NT2/D1 (cell line): ENCODE results near the gene REEP3.

ENCODE experiments used
- SUZ12 ChIP-seq: IDR thresholded peaks from 2 replicates; pipeline ENCODE4 v1.6.1; 2011; ENCODE audit not compliant: insufficient read length, insufficient read depth; ENCODE audit errors: extremely low read depth
- YY1 ChIP-seq: IDR thresholded peaks from 2 replicates; pipeline ENCODE4 v1.6.1; 2011; ENCODE audit not compliant: insufficient read length, insufficient read depth
- ZNF274 ChIP-seq: IDR thresholded peaks from 2 replicates; pipeline ENCODE4 v1.6.1; 2011; ENCODE audit warnings: mild to moderate bottlenecking, low read depth, low read length

DNA sequence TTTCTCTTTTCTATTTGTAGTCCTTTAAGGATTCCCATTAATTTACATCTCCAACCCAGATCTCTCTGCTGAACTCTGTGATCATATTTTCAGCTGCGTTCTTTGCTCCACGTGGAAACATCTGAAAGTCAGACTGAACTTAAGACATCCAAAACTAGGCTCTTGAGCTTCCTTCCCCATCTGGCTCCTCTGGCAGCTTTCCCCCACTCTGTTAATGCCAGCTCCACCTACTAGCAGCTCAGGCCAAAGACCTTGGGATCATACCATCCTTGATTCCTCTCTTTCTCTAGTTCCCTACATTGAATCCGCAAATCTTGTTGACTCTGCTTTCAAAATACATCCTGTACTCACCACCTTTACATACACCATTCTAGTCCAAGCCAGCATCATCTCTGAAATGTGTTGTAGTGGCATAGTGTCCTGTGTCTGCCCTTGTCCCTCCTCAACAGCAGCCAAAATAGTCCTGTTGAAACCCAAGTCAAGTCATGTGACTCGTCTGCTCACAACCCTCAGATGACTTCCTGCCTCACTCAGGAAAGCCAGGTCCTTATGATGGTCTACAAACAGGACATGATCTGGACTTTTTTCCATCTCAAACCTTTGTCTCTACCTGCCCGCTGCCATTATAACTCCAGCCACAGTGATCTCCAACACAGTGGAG is 7.0 kb downstream of the REEP3 start:
- TF ChIP-seq YY1 (no peak), ZNF274 (no peak), SUZ12 (no peak)
